ENCODE measurements around the gene MT1HL1.

The MT1HL1 gene

GRCh38 chr1:236966636-236967035, 37.6 kb downstream of the MT1HL1 start:
- no peak for DNase-seq

DNA sequence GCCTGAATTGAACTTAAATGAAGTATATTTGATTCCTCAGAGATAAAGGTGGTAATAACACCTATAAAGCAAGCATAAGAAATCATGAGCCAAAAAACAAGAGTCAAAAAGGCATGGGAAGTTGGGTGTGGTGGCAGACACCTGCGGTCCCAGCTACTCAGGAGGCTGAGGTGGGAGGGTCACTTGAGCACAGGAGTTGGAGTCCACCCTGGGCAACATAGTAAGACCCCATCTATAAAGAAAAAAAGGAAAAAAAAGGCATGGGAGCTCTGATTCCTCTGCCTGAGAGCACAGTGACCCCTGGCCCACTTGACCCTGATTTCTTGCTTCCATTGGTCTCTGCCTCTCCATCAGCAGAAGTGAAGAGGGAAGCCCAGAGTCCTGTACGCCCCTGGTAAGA, 40.3 kb downstream of the MT1HL1 start:
- DNase-seq = no peak

- DNase-seq = no peak
Measured at GRCh38 chr1:236959112-236959511, 45.1 kb downstream of the MT1HL1 start.

DNA sequence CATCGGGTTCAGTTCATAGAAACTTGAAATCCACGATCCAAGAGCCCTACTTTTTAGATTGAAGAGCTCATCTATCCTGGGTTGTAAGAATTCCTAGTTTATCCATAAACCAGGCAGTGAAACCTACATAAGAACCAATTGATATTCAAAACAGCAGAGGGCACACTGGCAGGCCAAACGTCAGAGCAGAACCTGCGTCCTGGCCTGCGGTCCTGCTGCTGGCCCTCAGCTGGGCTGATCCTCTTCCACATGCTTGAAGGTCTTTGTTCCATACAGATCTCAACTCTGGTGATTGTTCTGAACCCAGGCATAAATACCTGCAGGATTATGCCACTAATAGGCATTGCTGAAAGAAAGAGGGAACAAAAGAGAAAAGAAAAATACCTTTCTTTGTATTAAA, 47.0 kb downstream of the MT1HL1 start:
- no peak for DNase-seq

All from stimulated activated CD4-positive, alpha-beta T cell treated with anti-CD3 and anti-CD28 coated beads, Interleukin-2, amount 100 ng/mL, for 24 hours (primary cell).